PC-3 (cell line): ENCODE measurements around the gene PCSK5. TPM values are rescaled to one million over a fixed set of nuclear protein-coding genes. Genes with fewer than 3 reads are reported as not detected.

Source experiments
- ATAC-seq: fragments of 200-7000 bp; cut with Tn5 transposase; 2 replicates; pipeline ENCODE4 v1.9.1; 2020; ENCODE audit warnings: mild to moderate bottlenecking, moderate library complexity
- BruUV-seq: library from RNA; stranded (reverse); fragments of 400-500 nt; replicated peaks from 2 replicates; lab custom pipeline; 2021; lab: Mats Ljungman, UMichigan
- CTCF ChIA-PET: fragments of 300-600 bp; sonication (Branson Sonifier 250); formaldehyde crosslinking; loops from one replicate; lab custom pipeline; 2022; ENCODE audit warnings: antibody characterized with exemption; lab: Charles Lee
- POLR2A ChIA-PET: fragments of 300-600 bp; sonication (Branson Sonifier 250); formaldehyde crosslinking; loops from one replicate; lab custom pipeline; 2022; ENCODE audit warnings: antibody characterized with exemption; ENCODE audit not compliant: unreplicated experiment; lab: Charles Lee
- DNase-seq: peaks from one replicate; pipeline ENCODE4 v3.0.0-alpha.2; 2015
- H2AFZ ChIP-seq: fragments of 300-600 bp; sonication (generic); 2 replicates; pipeline ENCODE4 v1.6.0; 2016; ENCODE audit warnings: antibody characterized with exemption, low read length
- H3F3A ChIP-seq: fragments of 300-600 bp; sonication (generic); one replicate; pipeline ENCODE4 v1.6.0; 2017; ENCODE audit warnings: antibody characterized with exemption, low read length, control low read depth, mild to moderate bottlenecking; ENCODE audit not compliant: unreplicated experiment
- H3K27ac ChIP-seq: fragments of 300-600 bp; sonication (generic); 2 replicates; pipeline ENCODE4 v1.5.1; 2016; ENCODE audit warnings: mild to moderate bottlenecking, low read length
- H3K27me3 ChIP-seq: fragments of 300-600 bp; sonication (generic); 2 replicates; pipeline ENCODE4 v1.6.1; 2016; ENCODE audit warnings: low read length, mixed read lengths
- H3K36me3 ChIP-seq: fragments of 300-600 bp; sonication (generic); 2 replicates; pipeline ENCODE4 v1.6.1; 2016; ENCODE audit warnings: low read depth, mixed run types, low read length, mixed read lengths
- H3K4me1 ChIP-seq: fragments of 300-600 bp; sonication (generic); 2 replicates; pipeline ENCODE4 v1.5.1; 2016; ENCODE audit warnings: low read length; ENCODE audit not compliant: insufficient read depth
- H3K4me2 ChIP-seq: fragments of 300-600 bp; sonication (generic); 2 replicates; pipeline ENCODE4 v1.6.0; 2016; ENCODE audit warnings: low read length
- H3K4me3 ChIP-seq: fragments of 300-600 bp; sonication (generic); 2 replicates; pipeline ENCODE4 v1.5.1; 2016; ENCODE audit warnings: mild to moderate bottlenecking, low read length, mixed read lengths
- H3K79me2 ChIP-seq: fragments of 300-600 bp; sonication (generic); 2 replicates; pipeline ENCODE4 v1.6.1; 2017; ENCODE audit warnings: low read length, mixed read lengths
- H3K9ac ChIP-seq: fragments of 300-600 bp; sonication (generic); 2 replicates; pipeline ENCODE4 v1.6.0; 2016; ENCODE audit warnings: mild to moderate bottlenecking, low read length
- H3K9me2 ChIP-seq: fragments of 300-600 bp; sonication (generic); replicated peaks from 2 replicates; pipeline ENCODE4 v1.6.1; 2016; ENCODE audit warnings: mixed run types, low read length, mixed read lengths
- H3K9me3 ChIP-seq: fragments of 300-600 bp; sonication (generic); 2 replicates; pipeline ENCODE4 v1.6.1; 2016; ENCODE audit warnings: low read length, mixed read lengths
- H4K20me1 ChIP-seq: fragments of 300-600 bp; sonication (generic); 2 replicates; pipeline ENCODE4 v1.6.1; 2016; ENCODE audit warnings: low read length, mixed read lengths
- EZH2 ChIP-seq: fragments of 300-600 bp; sonication (generic); IDR thresholded peaks from one replicate; pipeline ENCODE4 v1.6.1; 2017; ENCODE audit warnings: antibody characterized with exemption, mild to moderate bottlenecking, low read length; ENCODE audit not compliant: unreplicated experiment
- EZH2phosphoT487 ChIP-seq: fragments of 300-600 bp; sonication (generic); IDR thresholded peaks from 2 replicates; pipeline ENCODE4 v1.6.1; 2018; ENCODE audit warnings: mild to moderate bottlenecking, antibody characterized with exemption, low read length, borderline replicate concordance
- intact Hi-C: fragments of 100-400 bp; cut with micrococcal nuclease; formaldehyde crosslinking; loops from 2 replicates; pipeline ENCODE4 v1.9.0; 2023
- total RNA-seq: library from RNA; depleted of rRNA; stranded (reverse); fragments of >200 nt; gene quantifications from 2 replicates; pipeline ENCODE4 v1.2.3, GENCODE V29; 2014
- TF ChIP-seq, protein P1 (sequence below): fragments of 300-600 bp; sonication (generic); conservative IDR thresholded peaks from 2 replicates; pipeline ENCODE4 v1.5.1; 2017; ENCODE audit warnings: antibody characterized with exemption, low read depth, mild to moderate bottlenecking, low read length

Gene PCSK5
- total RNA-seq, 1 experiment from 2014 or later, result not detected

DNA sequence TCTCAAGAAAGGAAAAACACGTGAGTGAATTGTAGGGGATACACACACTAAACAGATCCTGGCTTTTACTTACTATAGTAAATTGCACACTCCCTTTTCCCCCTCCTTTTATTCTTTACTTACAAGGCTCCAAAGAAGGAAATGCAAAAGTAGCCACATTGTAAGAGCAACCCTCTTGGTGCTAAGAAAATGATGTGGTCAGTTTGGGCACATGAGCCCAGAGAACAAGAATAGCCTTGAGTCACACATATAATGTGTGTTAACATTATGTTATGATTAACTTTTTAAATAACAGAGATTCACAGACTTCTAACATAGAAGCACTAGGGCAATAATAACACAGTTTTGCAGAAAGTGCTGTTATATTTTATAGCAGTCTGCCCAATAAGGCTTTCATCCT lies 48.5 kb downstream of the PCSK5 start:
- ATAC-seq (no peak), DNase-seq (no peak)
- Histone ChIP-seq H3K9me3 (no peaks in the 10 kb centered on the region), H3K36me3 (no peaks in the 10 kb centered on the region), H3K9ac (no peak overlapping the region), H3K27ac (no peak overlapping the region), H3K9me2 (no peaks in the 10 kb centered on the region), H3K27me3 (no peaks in the 10 kb centered on the region), H3K4me1 (no peaks in the 10 kb centered on the region), H3K79me2 (no peaks in the 10 kb centered on the region), H4K20me1 (no peaks in the 10 kb centered on the region), H3K4me3 (no peak overlapping the region), H3K4me2 (no peak overlapping the region), H2AFZ (no peak overlapping the region), H3F3A (no peaks in the 10 kb centered on the region)
- POLR2A ChIA-PET, result no interaction called here
- intact Hi-C loops, result no loop called here
- TF ChIP-seq EZH2 (no peak), EZH2phosphoT487 (no peak)
- TF ChIP-seq, protein P1, sequence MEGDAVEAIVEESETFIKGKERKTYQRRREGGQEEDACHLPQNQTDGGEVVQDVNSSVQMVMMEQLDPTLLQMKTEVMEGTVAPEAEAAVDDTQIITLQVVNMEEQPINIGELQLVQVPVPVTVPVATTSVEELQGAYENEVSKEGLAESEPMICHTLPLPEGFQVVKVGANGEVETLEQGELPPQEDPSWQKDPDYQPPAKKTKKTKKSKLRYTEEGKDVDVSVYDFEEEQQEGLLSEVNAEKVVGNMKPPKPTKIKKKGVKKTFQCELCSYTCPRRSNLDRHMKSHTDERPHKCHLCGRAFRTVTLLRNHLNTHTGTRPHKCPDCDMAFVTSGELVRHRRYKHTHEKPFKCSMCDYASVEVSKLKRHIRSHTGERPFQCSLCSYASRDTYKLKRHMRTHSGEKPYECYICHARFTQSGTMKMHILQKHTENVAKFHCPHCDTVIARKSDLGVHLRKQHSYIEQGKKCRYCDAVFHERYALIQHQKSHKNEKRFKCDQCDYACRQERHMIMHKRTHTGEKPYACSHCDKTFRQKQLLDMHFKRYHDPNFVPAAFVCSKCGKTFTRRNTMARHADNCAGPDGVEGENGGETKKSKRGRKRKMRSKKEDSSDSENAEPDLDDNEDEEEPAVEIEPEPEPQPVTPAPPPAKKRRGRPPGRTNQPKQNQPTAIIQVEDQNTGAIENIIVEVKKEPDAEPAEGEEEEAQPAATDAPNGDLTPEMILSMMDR, result no peak
- BruUV-seq, result no TSS peak
- CTCF ChIA-PET, result no interaction called here

DNA sequence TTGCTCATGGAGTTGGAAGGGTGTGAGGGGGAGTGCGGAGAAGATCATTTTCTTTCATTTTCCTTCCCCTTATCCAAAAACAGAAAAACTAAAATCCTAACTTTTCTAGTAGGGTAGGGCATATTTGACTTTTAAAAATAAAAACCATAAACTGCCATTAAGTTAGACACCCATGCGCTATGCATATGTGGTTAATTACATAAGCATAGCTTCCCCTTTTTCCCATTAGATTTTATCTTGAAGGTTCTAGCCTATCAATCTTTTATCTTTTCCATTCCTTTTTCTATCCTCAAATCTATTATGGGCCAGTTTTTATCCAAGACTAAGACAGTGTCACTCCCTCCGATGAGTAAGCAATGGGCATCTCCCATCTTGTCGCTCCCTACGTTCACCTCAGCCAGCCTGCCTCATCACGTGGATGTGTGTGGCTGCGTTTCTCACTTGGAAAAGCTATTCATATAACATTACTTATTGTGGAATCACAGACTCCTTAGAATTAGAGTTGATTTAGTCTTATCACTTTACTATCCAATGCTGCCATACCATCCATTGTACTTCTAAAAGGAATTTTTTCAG lies 49.2 kb downstream of the PCSK5 start:
- no TSS peak for BruUV-seq
- Histone ChIP-seq H3K4me1 (no peaks in the 10 kb centered on the region), H3F3A (no peaks in the 10 kb centered on the region), H4K20me1 (no peaks in the 10 kb centered on the region), H3K9me3 (no peaks in the 10 kb centered on the region), H2AFZ (no peak overlapping the region), H3K79me2 (no peaks in the 10 kb centered on the region), H3K4me2 (no peak overlapping the region), H3K36me3 (no peaks in the 10 kb centered on the region), H3K9me2 (no peaks in the 10 kb centered on the region), H3K27me3 (no peaks in the 10 kb centered on the region), H3K9ac (no peak overlapping the region), H3K4me3 (no peak overlapping the region), H3K27ac (no peak overlapping the region)
- ChIA-PET POLR2A (no interaction called here), CTCF (no interaction called here)
- intact Hi-C loops, result no loop called here
- DNase-seq, result no peak
- no peak for ATAC-seq
- TF ChIP-seq, protein P1, result no peak
- no peak for TF ChIP-seq EZH2phosphoT487
- no peak for TF ChIP-seq EZH2

GRCh38 chr9:75941066-75941465 lies 50.6 kb downstream of the PCSK5 start:
- no peaks in the 10 kb centered on the region for H4K20me1 ChIP-seq
- H3K9me2 ChIP-seq, result no peaks in the 10 kb centered on the region
- H3K36me3 ChIP-seq, result no peaks in the 10 kb centered on the region
- intact Hi-C loops, result no loop called here
- ATAC-seq (no peak), DNase-seq (no peak)
- no TSS peak for BruUV-seq
- CTCF ChIA-PET, result no interaction called here
- no peak overlapping the region for H3K4me3 ChIP-seq
- no peak overlapping the region for H2AFZ ChIP-seq
- POLR2A ChIA-PET, result no interaction called here
- H3K27ac ChIP-seq, result no peak overlapping the region
- no peak overlapping the region for H3K4me2 ChIP-seq
- no peaks in the 10 kb centered on the region for H3K79me2 ChIP-seq
- H3K4me1 ChIP-seq, result no peaks in the 10 kb centered on the region
- no peaks in the 10 kb centered on the region for H3K27me3 ChIP-seq
- no peaks in the 10 kb centered on the region for H3K9me3 ChIP-seq
- H3F3A ChIP-seq, result no peaks in the 10 kb centered on the region
- H3K9ac ChIP-seq, result no peak overlapping the region
- TF ChIP-seq EZH2phosphoT487, result no peak
- TF ChIP-seq, protein P1, result no peak
- TF ChIP-seq EZH2, result no peak
